A549 (cell line): ENCODE measurements around the gene OPHN1. TPM values are rescaled to one million over a fixed set of nuclear protein-coding genes. Genes with fewer than 3 reads are reported as not detected.
A peak's percentile ranks its signal among the peaks of the same experiment; 100 is the strongest.

Source experiments
- ATAC-seq, 2 experiments: fragments of 200-7000 bp in 1 of 2; fragments of >200 bp in 1 of 2; cut with Nextera tagmentation in 1 of 2; cut with Tn5 transposase in 1 of 2; 3 replicates each; pipeline versions ENCODE4 v1.8.0 to v1.9.1; 2018 to 2020; ENCODE audit warnings: mild to moderate bottlenecking in 1 of 2, moderate library complexity in 1 of 2
- CTCF ChIA-PET: fragments of 300-600 bp; sonication (Branson Sonifier 250); formaldehyde crosslinking; extraction: SDS; loops from one replicate; lab custom pipeline; 2021; ENCODE audit warnings: antibody characterized with exemption, inconsistent platforms; lab: Yijun Ruan, JAX
- POLR2A ChIA-PET: fragments of 350-600 bp; formaldehyde crosslinking; extraction: SDS; loops from one replicate; lab custom pipeline; 2021; ENCODE audit warnings: antibody characterized with exemption, inconsistent platforms; lab: Yijun Ruan, JAX
- DNase-seq, 2 experiments: peaks; one replicate each; pipeline versions ENCODE4 v3.0.0 to v3.0.0-alpha.2; 2011 to 2016; ENCODE audit warnings: low read depth in 1 of 2, low spot score in 1 of 2
- FAIRE-seq: peaks from 2 replicates; lab custom pipeline; 2011; peaks lifted over from hg19 to GRCh38; lab: Jason Lieb, UNC
- H3K27ac ChIP-seq, 2 experiments: fragments of >200 bp; sonication (Bioruptor Twin); formaldehyde crosslinking; 3 replicates each; pipeline ENCODE4 v1.5.1; 2016 to 2017
- H3K4me1 ChIP-seq: fragments of >200 bp; sonication (Bioruptor Twin); formaldehyde crosslinking; 3 replicates; pipeline ENCODE4 v1.6.1; 2016
- H3K4me2 ChIP-seq: fragments of >200 bp; sonication (Bioruptor Twin); formaldehyde crosslinking; 3 replicates; pipeline ENCODE4 v1.6.1; 2016
- H3K4me3 ChIP-seq: fragments of >200 bp; sonication (Bioruptor Twin); formaldehyde crosslinking; 3 replicates; pipeline ENCODE4 v1.5.1; 2016
- H3K9me3 ChIP-seq: fragments of >200 bp; sonication (Bioruptor Twin); formaldehyde crosslinking; 3 replicates; pipeline ENCODE4 v1.6.1; 2016
- BHLHE40 ChIP-seq: IDR thresholded peaks from 2 replicates; pipeline ENCODE4 v1.6.1; 2012; ENCODE audit warnings: low read depth, low read length, inconsistent platforms
- CBX2 ChIP-seq: fragments of 200-600 bp; sonication (generic); IDR thresholded peaks from 2 replicates; pipeline ENCODE4 v1.6.1; 2016; ENCODE audit warnings: low read depth, mild to moderate bottlenecking, borderline replicate concordance
- CBX8 ChIP-seq: fragments of 200-600 bp; sonication (generic); IDR thresholded peaks from 2 replicates; pipeline ENCODE4 v1.6.1; 2016
- CEBPB ChIP-seq, 2 experiments: fragments of >200 bp in 1 of 2; sonication (Bioruptor Twin) in 1 of 2; formaldehyde crosslinking in 1 of 2; IDR thresholded peaks; 2 replicates each; pipeline ENCODE4 v1.6.1; 2012 to 2016
- CHD4 ChIP-seq: fragments of 200-600 bp; sonication (generic); IDR thresholded peaks from 2 replicates; pipeline ENCODE4 v1.6.1; 2016; ENCODE audit warnings: antibody characterized with exemption, mild to moderate bottlenecking, borderline replicate concordance
- EHMT2 ChIP-seq: fragments of 200-600 bp; sonication (generic); IDR thresholded peaks from 2 replicates; pipeline ENCODE4 v1.6.1; 2016; ENCODE audit warnings: antibody characterized with exemption, low read depth, mild to moderate bottlenecking, moderate library complexity
- ELK1 ChIP-seq: fragments of 150-350 bp; IDR thresholded peaks from 2 replicates; pipeline ENCODE4 v1.6.1; 2014; ENCODE audit warnings: low read depth, mild to moderate bottlenecking, low read length
- HDAC2 ChIP-seq: fragments of 200-600 bp; sonication (generic); IDR thresholded peaks from 2 replicates; pipeline ENCODE4 v1.6.1; 2016
- HOXB13 ChIP-seq: fragments of 250-450 bp; sonication (Bioruptor Pico); IDR thresholded peaks from 2 replicates; pipeline ENCODE4 v1.5.0; 2020; ENCODE audit warnings: low read depth, mild to moderate bottlenecking, moderate library complexity
- JUN ChIP-seq, 2 experiments: fragments of >200 bp; sonication (Bioruptor Twin); formaldehyde crosslinking; IDR thresholded peaks; 2 replicates in 1 of 2; 3 replicates in 1 of 2; pipeline ENCODE4 v1.6.1; 2016 to 2017
- KDM1A ChIP-seq: fragments of 200-600 bp; sonication (generic); IDR thresholded peaks from 2 replicates; pipeline ENCODE4 v1.6.1; 2016; ENCODE audit warnings: low read depth, mild to moderate bottlenecking
- MAZ ChIP-seq: fragments of 150-350 bp; IDR thresholded peaks from 2 replicates; pipeline ENCODE4 v1.6.1; 2014; ENCODE audit warnings: antibody characterized with exemption, low read depth, low read length, borderline replicate concordance
- MYC ChIP-seq: IDR thresholded peaks from 2 replicates; pipeline ENCODE4 v1.6.1; 2012; ENCODE audit warnings: mild to moderate bottlenecking, inconsistent platforms, low read length, improper control_type of control experiment, borderline replicate concordance
- NFE2L2 ChIP-seq: fragments of 150-350 bp; conservative IDR thresholded peaks from 2 replicates; pipeline ENCODE4 v1.6.1; 2014; ENCODE audit warnings: low read length
- NPAS2 ChIP-seq: fragments of 250-450 bp; sonication (Bioruptor Pico); IDR thresholded peaks from 2 replicates; pipeline ENCODE4 v1.8.0; 2022; ENCODE audit warnings: mild to moderate bottlenecking, moderate library complexity, borderline replicate concordance
- NR3C1 ChIP-seq: fragments of >200 bp; sonication (Bioruptor Twin); formaldehyde crosslinking; IDR thresholded peaks from 3 replicates; pipeline ENCODE4 v1.6.1; 2017
- POLR2AphosphoS2 ChIP-seq: conservative IDR thresholded peaks from 2 replicates; pipeline ENCODE4 v1.6.1; 2012; ENCODE audit warnings: low read length, improper control_type of control experiment, inconsistent platforms
- RFX5 ChIP-seq: fragments of 450-650 bp; IDR thresholded peaks from 2 replicates; pipeline ENCODE4 v1.7.1; 2014; ENCODE audit warnings: antibody characterized with exemption, mild to moderate bottlenecking, moderate library complexity
- SMC3 ChIP-seq: fragments of >200 bp; sonication (Bioruptor Twin); formaldehyde crosslinking; IDR thresholded peaks from 3 replicates; pipeline ENCODE4 v1.6.1; 2018; ENCODE audit warnings: inconsistent platforms
- SREBF2 ChIP-seq: fragments of 450-650 bp; IDR thresholded peaks from 2 replicates; pipeline ENCODE4 v1.6.1; 2014; ENCODE audit warnings: mild to moderate bottlenecking, moderate library complexity
- TP53 ChIP-seq: fragments of 250-450 bp; sonication (Bioruptor Pico); IDR thresholded peaks from 2 replicates; pipeline ENCODE4 v1.5.0; 2021; ENCODE audit warnings: mild to moderate bottlenecking, moderate library complexity
- WGBS: methylation state at CpG from one replicate; pipeline ENCODE4 v1.1.6; 2017; ENCODE audit errors: missing lambda C conversion rate; 5-methylcytosine and 5-hydroxymethylcytosine counted together
- polyA plus RNA-seq, 4 experiments: library from polyadenylated mRNA; depleted of rRNA in 3 of 4; stranded (reverse); fragments of >200 nt; fragmentation: RNase III in 1 of 4; extraction: RNeasy Plus Mini Kit Qiagen cat#74134 plus additional on column Dnase treatment in 1 of 4; gene quantifications; 2 replicates in 3 of 4; 3 replicates in 1 of 4; pipeline ENCODE4 v1.2.3, GENCODE V29; 2011 to 2017
- TF ChIP-seq, protein P1 (sequence below): IDR thresholded peaks from 2 replicates; pipeline ENCODE4 v1.6.1; 2012
- TF ChIP-seq, protein P2 (sequence below): fragments of 450-650 bp; IDR thresholded peaks from 2 replicates; pipeline ENCODE4 v1.6.1; 2014; ENCODE audit warnings: antibody characterized with exemption

OPHN1 gene
- polyA plus RNA-seq, 2 of the 4 experiments (the other 2 are of a cell fraction): 2.0 to 5.7 TPM

- peak; percentile 68 for FAIRE-seq
- Histone ChIP-seq H3K27ac (no peak overlapping the region), H3K4me1 (no peaks in the 10 kb centered on the region), H3K4me2 (no peak overlapping the region), H3K9me3 (no peaks in the 10 kb centered on the region), H3K4me3 (no peak overlapping the region)
- ChIA-PET POLR2A (no interaction called here), CTCF (no interaction called here)
- no peak for TF ChIP-seq NFE2L2
- no peak for TF ChIP-seq MYC
- TF ChIP-seq POLR2AphosphoS2: no peak
- no peak for TF ChIP-seq JUN (IDR thresholded peaks at IDR 0.05)
- no peak for TF ChIP-seq NPAS2 (CRISPR knock-in tag)
- no peak for TF ChIP-seq ELK1
- no peak for TF ChIP-seq HDAC2
- TF ChIP-seq SREBF2: no peak
- no peak for ATAC-seq
- 91% methylated on average over 2 of the region's 2 CpGs for WGBS
- no peak for DNase-seq
Observed at GRCh38 chrX:68363984-68364383, 69.3 kb downstream of the OPHN1 start.

GRCh38 chrX:68358679-68359078, 74.6 kb downstream of the OPHN1 start:
- POLR2A ChIA-PET: no interaction called here
- TF ChIP-seq CBX2 (no peak), MAZ (no peak), CBX8 (no peak), BHLHE40 (no peak), CHD4 (no peak), NR3C1 (no peak), CEBPB (IDR thresholded peaks at IDR 0.05) (no peak), TP53 (CRISPR knock-in tag) (no peak), HOXB13 (CRISPR knock-in tag) (no peak), KDM1A (no peak)
- TF ChIP-seq, protein P1, sequence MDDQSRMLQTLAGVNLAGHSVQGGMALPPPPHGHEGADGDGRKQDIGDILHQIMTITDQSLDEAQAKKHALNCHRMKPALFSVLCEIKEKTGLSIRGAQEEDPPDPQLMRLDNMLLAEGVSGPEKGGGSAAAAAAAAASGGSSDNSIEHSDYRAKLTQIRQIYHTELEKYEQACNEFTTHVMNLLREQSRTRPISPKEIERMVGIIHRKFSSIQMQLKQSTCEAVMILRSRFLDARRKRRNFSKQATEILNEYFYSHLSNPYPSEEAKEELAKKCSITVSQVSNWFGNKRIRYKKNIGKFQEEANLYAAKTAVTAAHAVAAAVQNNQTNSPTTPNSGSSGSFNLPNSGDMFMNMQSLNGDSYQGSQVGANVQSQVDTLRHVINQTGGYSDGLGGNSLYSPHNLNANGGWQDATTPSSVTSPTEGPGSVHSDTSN: no peak
- TF ChIP-seq, protein P2, sequence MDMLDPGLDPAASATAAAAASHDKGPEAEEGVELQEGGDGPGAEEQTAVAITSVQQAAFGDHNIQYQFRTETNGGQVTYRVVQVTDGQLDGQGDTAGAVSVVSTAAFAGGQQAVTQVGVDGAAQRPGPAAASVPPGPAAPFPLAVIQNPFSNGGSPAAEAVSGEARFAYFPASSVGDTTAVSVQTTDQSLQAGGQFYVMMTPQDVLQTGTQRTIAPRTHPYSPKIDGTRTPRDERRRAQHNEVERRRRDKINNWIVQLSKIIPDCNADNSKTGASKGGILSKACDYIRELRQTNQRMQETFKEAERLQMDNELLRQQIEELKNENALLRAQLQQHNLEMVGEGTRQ: no peak

DNA sequence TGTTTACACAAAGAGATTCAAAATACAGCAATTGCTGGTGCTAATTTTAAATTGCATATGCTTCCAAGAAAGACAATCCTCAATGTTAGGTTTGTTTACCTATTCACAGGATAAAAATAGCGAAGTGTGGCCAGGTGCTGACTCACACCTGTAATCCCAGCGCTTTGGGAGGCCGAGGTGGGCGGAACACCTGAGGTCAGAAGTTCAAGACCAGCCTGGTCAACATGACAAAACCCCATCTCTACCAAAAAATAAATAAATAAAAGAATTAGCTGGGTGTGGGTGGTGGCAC, 77.7 kb downstream of the OPHN1 start:
- DNase-seq (peak in 1 of 2 experiments; percentile 32), FAIRE-seq (no peak), ATAC-seq (peak in 1 of 2 experiments; percentile 29; a peak in 2 of 6 replicates)
- Histone ChIP-seq H3K4me2 (peak overlapping the region; percentile 64), H3K4me3 (no peak overlapping the region), H3K27ac (peak overlapping the region; percentile 55 to 61; a peak in 4 of 6 replicates), H3K9me3 (no peaks in the 10 kb centered on the region), H3K4me1 (peaks cover 21% of the 10 kb centered on the region)
- ChIA-PET POLR2A (no interaction called here), CTCF (interaction anchor here (1.1 kb wide), 1 partner anchor 170 kb away, joined by 3 read pairs; no protein-coding TSS in a partner anchor)
- TF ChIP-seq EHMT2: no peak
- TF ChIP-seq SMC3: no peak
- no peak for TF ChIP-seq CEBPB (IDR thresholded peaks at IDR 0.05)
- no peak for TF ChIP-seq RFX5
- TF ChIP-seq, protein P2: no peak
- 17% methylated on average over 4 of the region's 4 CpGs for WGBS

More at GRCh38 chrX:68358679-68359078, 74.6 kb downstream of the OPHN1 start:
- FAIRE-seq: peak; percentile 7
- 73% methylated on average over 1 of the region's 1 CpG for WGBS
- Histone ChIP-seq H3K4me1 (peaks cover 21% of the 10 kb centered on the region), H3K4me2 (no peak overlapping the region), H3K9me3 (no peaks in the 10 kb centered on the region), H3K27ac (no peak overlapping the region), H3K4me3 (no peak overlapping the region)
- CTCF ChIA-PET: interaction anchor here (0.8 to 1.2 kb wide), 2 partner anchors 14 to 39 kb away, joined by 3 read pairs; no protein-coding TSS in a partner anchor
- DNase-seq: no peak
- ATAC-seq: no peak
